PC-3 (cell line): ENCODE results near the gene KRTAP5-10.

ENCODE experiments used
- EZH2 ChIP-seq: fragments of 300-600 bp; sonication (generic); IDR thresholded peaks from one replicate; pipeline ENCODE4 v1.6.1; 2017; ENCODE audit warnings: antibody characterized with exemption, mild to moderate bottlenecking, low read length; ENCODE audit not compliant: unreplicated experiment
- EZH2phosphoT487 ChIP-seq: fragments of 300-600 bp; sonication (generic); IDR thresholded peaks from 2 replicates; pipeline ENCODE4 v1.6.1; 2018; ENCODE audit warnings: mild to moderate bottlenecking, antibody characterized with exemption, low read length, borderline replicate concordance
- TF ChIP-seq, protein P1 (sequence below): fragments of 300-600 bp; sonication (generic); conservative IDR thresholded peaks from 2 replicates; pipeline ENCODE4 v1.5.1; 2017; ENCODE audit warnings: antibody characterized with exemption, low read depth, mild to moderate bottlenecking, low read length

DNA sequence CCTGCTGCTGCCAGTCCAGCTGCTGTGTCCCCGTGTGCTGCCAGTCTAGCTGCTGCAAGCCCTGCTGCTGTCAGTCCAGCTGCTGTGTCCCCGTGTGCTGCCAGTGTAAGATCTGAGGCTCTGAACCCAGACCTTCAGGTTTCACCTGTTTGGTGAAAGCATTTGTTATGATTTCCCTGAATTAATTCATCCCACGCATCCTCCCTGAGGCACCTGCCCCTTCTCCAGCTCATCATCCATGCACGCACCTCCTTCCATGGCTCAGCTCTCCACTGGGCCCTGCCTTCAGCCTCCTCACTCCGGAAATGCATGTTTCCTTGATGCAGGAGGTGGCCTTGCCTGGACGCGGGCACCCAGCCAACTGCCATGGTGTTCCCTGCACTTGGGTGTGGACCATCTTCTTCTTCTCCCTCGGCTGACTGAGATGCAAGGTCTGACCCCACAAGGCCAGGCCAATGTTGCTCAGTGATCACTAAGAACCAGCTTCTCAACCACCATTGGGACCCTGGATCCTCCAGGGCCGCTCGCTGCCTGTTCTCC is 788 bp downstream of the KRTAP5-10 start:
- TF ChIP-seq EZH2phosphoT487 (no peak), EZH2 (no peak)
- TF ChIP-seq, protein P1, sequence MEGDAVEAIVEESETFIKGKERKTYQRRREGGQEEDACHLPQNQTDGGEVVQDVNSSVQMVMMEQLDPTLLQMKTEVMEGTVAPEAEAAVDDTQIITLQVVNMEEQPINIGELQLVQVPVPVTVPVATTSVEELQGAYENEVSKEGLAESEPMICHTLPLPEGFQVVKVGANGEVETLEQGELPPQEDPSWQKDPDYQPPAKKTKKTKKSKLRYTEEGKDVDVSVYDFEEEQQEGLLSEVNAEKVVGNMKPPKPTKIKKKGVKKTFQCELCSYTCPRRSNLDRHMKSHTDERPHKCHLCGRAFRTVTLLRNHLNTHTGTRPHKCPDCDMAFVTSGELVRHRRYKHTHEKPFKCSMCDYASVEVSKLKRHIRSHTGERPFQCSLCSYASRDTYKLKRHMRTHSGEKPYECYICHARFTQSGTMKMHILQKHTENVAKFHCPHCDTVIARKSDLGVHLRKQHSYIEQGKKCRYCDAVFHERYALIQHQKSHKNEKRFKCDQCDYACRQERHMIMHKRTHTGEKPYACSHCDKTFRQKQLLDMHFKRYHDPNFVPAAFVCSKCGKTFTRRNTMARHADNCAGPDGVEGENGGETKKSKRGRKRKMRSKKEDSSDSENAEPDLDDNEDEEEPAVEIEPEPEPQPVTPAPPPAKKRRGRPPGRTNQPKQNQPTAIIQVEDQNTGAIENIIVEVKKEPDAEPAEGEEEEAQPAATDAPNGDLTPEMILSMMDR = no peak
